Testis (tissue), 3 donors: ENCODE results near the gene E2F1. TPM values are rescaled to one million over a fixed set of nuclear protein-coding genes. Genes with fewer than 3 reads are reported as not detected.

Experiments
- DNase-seq: peaks from one replicate; pipeline ENCODE4 v3.0.0-alpha.2; 2019
- H3K27ac ChIP-seq, 2 donors: fragments of 200-600 bp; sonication (generic); one replicate each; pipeline ENCODE4 v1.5.1; 2019
- H3K27me3 ChIP-seq: fragments of 200-600 bp; sonication (generic); one replicate; pipeline ENCODE4 v1.5.1; 2019
- H3K36me3 ChIP-seq: fragments of 200-600 bp; sonication (generic); one replicate; pipeline ENCODE4 v1.5.1; 2017; ENCODE audit warnings: low read depth; ENCODE audit errors: missing control alignments
- H3K4me1 ChIP-seq: fragments of 200-600 bp; sonication (generic); one replicate; pipeline ENCODE4 v1.5.1; 2019
- H3K4me3 ChIP-seq, 2 donors: fragments of 200-600 bp; sonication (generic); one replicate each; pipeline ENCODE4 v1.5.1; 2017 to 2019
- H3K9me3 ChIP-seq: fragments of 200-600 bp; sonication (generic); one replicate; pipeline ENCODE4 v1.5.1; 2017
- CTCF ChIP-seq, 3 experiments: fragments of 450-650 bp in 2 of 3; fragments of 200-600 bp in 1 of 3; sonication (generic) in 1 of 3; IDR thresholded peaks; one replicate each; pipeline ENCODE4 v1.5.1; 2016 to 2019; ENCODE audit warnings: antibody characterized with exemption in 3 of 3, mild to moderate bottlenecking in 2 of 3, moderate library complexity in 1 of 3
- POLR2A ChIP-seq: fragments of 450-650 bp; IDR thresholded peaks from one replicate; pipeline ENCODE4 v1.6.1; 2017; ENCODE audit warnings: antibody characterized with exemption, mild to moderate bottlenecking, moderate library complexity
- WGBS, 2 donors: methylation state at CpG; one replicate each; pipeline ENCODE4 v1.1.5; 2018; 5-methylcytosine and 5-hydroxymethylcytosine counted together
- intact Hi-C: fragments of 100-400 bp; cut with DNase I; formaldehyde crosslinking; loops from one replicate; pipeline ENCODE4 v1.15.1; 2023; ENCODE audit warnings: low total_unique reads
- polyA plus RNA-seq: library from polyadenylated mRNA; stranded (reverse); fragments of 350-450 nt; fragmentation: Illumina TruSeq; extraction: RNeasy Lipid Tissue Mini Kit (QIAGEN cat#74804); gene quantifications from one replicate; pipeline ENCODE4 v1.2.3, GENCODE V29; 2014; ENCODE audit warnings: low read depth, low replicate concordance; ENCODE audit not compliant: insufficient read depth
- total RNA-seq, 2 donors: library from RNA; depleted of rRNA; stranded (reverse); fragments of >200 nt; gene quantifications; one replicate each; pipeline ENCODE4 v1.2.3, GENCODE V29; 2016

E2F1 gene
- total and polyA plus RNA-seq, 3 donors from 2014 or later = 16.9 to 22.8 (median 19.9) TPM

GRCh38 chr20:33697129-33697528 lies 10.9 kb upstream of the E2F1 start:
- H3K27me3 ChIP-seq = no peaks in the 10 kb centered on the region
- DNase-seq = peak; percentile 45
- intact Hi-C loops = no loop called here
- H3K27ac ChIP-seq = no peak overlapping the region
- H3K9me3 ChIP-seq = no peaks in the 10 kb centered on the region
- H3K36me3 ChIP-seq = no peaks in the 10 kb centered on the region
- peaks cover 8% of the 10 kb centered on the region for H3K4me1 ChIP-seq
- H3K4me3 ChIP-seq = no peak overlapping the region
- TF ChIP-seq POLR2A (no peak), CTCF (IDR thresholded peaks at IDR 0.05) (no peak)
- 82 to 83% methylated on average over 8 of the region's 8 CpGs for WGBS, 2 donors

- Histone ChIP-seq H3K27ac (no peak overlapping the region), H3K4me1 (peaks cover 8% of the 10 kb centered on the region), H3K36me3 (no peaks in the 10 kb centered on the region), H3K27me3 (no peaks in the 10 kb centered on the region), H3K4me3 (no peak overlapping the region), H3K9me3 (no peaks in the 10 kb centered on the region)
- TF ChIP-seq POLR2A = no peak
- TF ChIP-seq CTCF (IDR thresholded peaks at IDR 0.05) = no peak
- intact Hi-C loops = no loop called here
- 81 to 87% methylated on average over 4 of the region's 4 CpGs for WGBS, 2 donors
- DNase-seq = no peak
Observed at GRCh38 chr20:33696448-33696847, 10.3 kb upstream of the E2F1 start.

GRCh38 chr20:33694639-33695012 lies 8.4 kb upstream of the E2F1 start:
- H3K4me1 ChIP-seq = peaks cover 8% of the 10 kb centered on the region
- no peaks in the 10 kb centered on the region for H3K9me3 ChIP-seq
- H3K4me3 ChIP-seq = no peak overlapping the region
- intact Hi-C loops = no loop called here
- H3K27ac ChIP-seq = no peak overlapping the region
- H3K36me3 ChIP-seq = no peaks in the 10 kb centered on the region
- no peaks in the 10 kb centered on the region for H3K27me3 ChIP-seq
- no peak for TF ChIP-seq POLR2A
- TF ChIP-seq CTCF (IDR thresholded peaks at IDR 0.05) = no peak
- no peak for DNase-seq
- 79 to 88% methylated on average over 6 of the region's 6 CpGs for WGBS, 2 donors

GRCh38 chr20:33693741-33694638 lies 7.8 kb upstream of the E2F1 start:
- intact Hi-C loops = no loop called here
- peaks cover 8% of the 10 kb centered on the region for H3K4me1 ChIP-seq
- no peaks in the 10 kb centered on the region for H3K36me3 ChIP-seq
- H3K9me3 ChIP-seq = no peaks in the 10 kb centered on the region
- peak; percentile 74 for DNase-seq
- TF ChIP-seq POLR2A (no peak), CTCF (IDR thresholded peaks at IDR 0.05) (no peak)
- WGBS, 2 donors = 64 to 65% methylated on average over 17 of the region's 17 CpGs
- no peak overlapping the region for H3K4me3 ChIP-seq
- peak overlapping the region in 1 of 2 donors; percentile 56 for H3K27ac ChIP-seq
- no peaks in the 10 kb centered on the region for H3K27me3 ChIP-seq

- Histone ChIP-seq H3K4me1 (peaks cover 8% of the 10 kb centered on the region), H3K9me3 (no peaks in the 10 kb centered on the region), H3K27me3 (no peaks in the 10 kb centered on the region), H3K27ac (peak overlapping the region in 1 of 2 donors; percentile 56), H3K36me3 (no peaks in the 10 kb centered on the region), H3K4me3 (no peak overlapping the region)
- no peak for DNase-seq
- intact Hi-C loops = no loop called here
- no peak for TF ChIP-seq POLR2A
- 73 to 74% methylated on average over 5 of the region's 5 CpGs for WGBS, 2 donors
Observed at GRCh38 chr20:33693289-33693688, 7.1 kb upstream of the E2F1 start.
